HCT116 (cell line): ENCODE results near the gene KRTAP23-1. TPM values are rescaled to one million over a fixed set of nuclear protein-coding genes. Genes with fewer than 3 reads are reported as not detected.

Experiments used
- ATAC-seq: fragments of 200-7000 bp; cut with Tn5 transposase; 2 replicates; pipeline ENCODE4 v1.9.1; 2020; ENCODE audit warnings: mild to moderate bottlenecking, moderate library complexity
- BruUV-seq: library from RNA; stranded (reverse); fragments of 400-500 nt; replicated peaks from 2 replicates; lab custom pipeline; 2021; lab: Mats Ljungman, UMichigan
- CTCF ChIA-PET: fragments of 300-600 bp; sonication (Branson Sonifier 250); formaldehyde crosslinking; loops from one replicate; lab custom pipeline; 2021; ENCODE audit warnings: antibody characterized with exemption; lab: Charles Lee
- POLR2A ChIA-PET: fragments of 300-600, 350-600 bp; sonication (Branson Sonifier 250); formaldehyde crosslinking; loops from one replicate; lab custom pipeline; 2021; ENCODE audit warnings: antibody characterized with exemption; lab: Charles Lee
- RAD21 ChIA-PET, 2 experiments: fragments of 300-600 bp; sonication (Branson Sonifier 250); formaldehyde crosslinking; loops; one replicate each; lab custom pipeline; 2023; ENCODE audit warnings: low total read pairs in 2 of 2; ENCODE audit not compliant: uncharacterized antibody in 2 of 2, unreplicated experiment in 2 of 2, low non-redundant PET in 1 of 2; lab: Charles Lee
- DNase-seq: peaks from one replicate; pipeline ENCODE4 v3.0.0-alpha.2; 2010; ENCODE audit warnings: low read depth, low spot score
- H2AFZ ChIP-seq: fragments of 200-600 bp; shearing (Covaris generic), sonication (generic); 2 replicates; pipeline ENCODE4 v1.6.1; 2017; ENCODE audit warnings: low read depth, mixed run types, mixed read lengths, antibody characterized with exemption, low read length; ENCODE audit not compliant: poor library complexity, severe bottlenecking
- H3K27ac ChIP-seq: 2 replicates; pipeline ENCODE4 v1.5.1; 2012; ENCODE audit warnings: low read depth, low read length
- H3K27me3 ChIP-seq: fragments of 200-600 bp; sonication (generic); 2 replicates; pipeline ENCODE4 v1.6.1; 2016; ENCODE audit warnings: mixed run types, low read length, mixed read lengths; ENCODE audit not compliant: insufficient read depth
- H3K36me3 ChIP-seq, 2 experiments: fragments of 200-500 bp in 1 of 2; fragments of 200-600 bp in 1 of 2; sonication (Bioruptor generic) in 1 of 2; sonication (generic) in 1 of 2; 2 replicates each; pipeline versions ENCODE4 v1.5.1 to v1.6.1; 2014 to 2016; ENCODE audit warnings: low read length in 2 of 2, inconsistent platforms in 1 of 2, mixed read lengths in 1 of 2, mixed run types in 1 of 2; ENCODE audit not compliant: insufficient read depth in 2 of 2, control insufficient read depth in 1 of 2
- H3K4me1 ChIP-seq, 2 experiments: fragments of 200-600 bp in 1 of 2; sonication (generic) in 1 of 2; 2 replicates each; pipeline versions ENCODE4 v1.5.1 to v1.6.1; 2012 to 2017; ENCODE audit warnings: low read length in 2 of 2, inconsistent platforms in 1 of 2, mild to moderate bottlenecking in 1 of 2, mixed read lengths in 1 of 2, mixed run types in 1 of 2, moderate library complexity in 1 of 2; ENCODE audit not compliant: insufficient read depth in 2 of 2, control insufficient read depth in 1 of 2
- H3K4me2 ChIP-seq: fragments of 200-600 bp; sonication (generic); 2 replicates; pipeline ENCODE4 v1.6.1; 2017; ENCODE audit warnings: mixed run types, low read length, mixed read lengths
- H3K4me3 ChIP-seq, 2 experiments: fragments of 200-600 bp in 1 of 2; sonication (generic) in 1 of 2; replicated peaks in 1 of 2; 2 replicates each; pipeline ENCODE4 v1.5.1; 2011 to 2016; ENCODE audit warnings: low read length in 2 of 2, control low read depth in 1 of 2, low read depth in 1 of 2, mild to moderate bottlenecking in 1 of 2, mixed read lengths in 1 of 2, mixed run types in 1 of 2
- H3K79me2 ChIP-seq: fragments of 200-600 bp; sonication (generic); 2 replicates; pipeline ENCODE4 v1.6.1; 2017; ENCODE audit warnings: mild to moderate bottlenecking, mixed run types, low read length, moderate library complexity, mixed read lengths; ENCODE audit not compliant: insufficient read depth
- H3K9ac ChIP-seq: fragments of 200-600 bp; sonication (generic); 2 replicates; pipeline ENCODE4 v1.6.1; 2016; ENCODE audit warnings: low read length, mixed read lengths
- H3K9me2 ChIP-seq: fragments of 200-600 bp; sonication (generic), shearing (Covaris generic); 2 replicates; pipeline ENCODE4 v1.6.1; 2017; ENCODE audit warnings: mixed run types, mild to moderate bottlenecking, moderate library complexity; ENCODE audit not compliant: insufficient read depth
- H3K9me3 ChIP-seq, 2 experiments: fragments of 200-500 bp in 1 of 2; fragments of 200-600 bp in 1 of 2; sonication (Bioruptor generic) in 1 of 2; sonication (generic) in 1 of 2; 2 replicates each; pipeline ENCODE4 v1.6.1; 2014 to 2017; ENCODE audit warnings: low read length in 2 of 2, mixed read lengths in 2 of 2, inconsistent platforms in 1 of 2, low read depth in 1 of 2, mild to moderate bottlenecking in 1 of 2, mixed run types in 1 of 2, moderate library complexity in 1 of 2; ENCODE audit not compliant: control insufficient read depth in 1 of 2, insufficient read depth in 1 of 2
- H4K20me1 ChIP-seq: fragments of 200-600 bp; sonication (generic), shearing (Covaris generic); 2 replicates; pipeline ENCODE4 v1.6.1; 2017; ENCODE audit warnings: mixed run types, mild to moderate bottlenecking, moderate library complexity; ENCODE audit not compliant: insufficient read depth
- CBX3 ChIP-seq: IDR thresholded peaks from 2 replicates; pipeline ENCODE4 v1.6.1; 2012; ENCODE audit warnings: low read depth
- EGR1 ChIP-seq: IDR thresholded peaks from 2 replicates; pipeline ENCODE4 v1.6.1; 2012; ENCODE audit warnings: low read depth
- ELF1 ChIP-seq: IDR thresholded peaks from 2 replicates; pipeline ENCODE4 v1.6.1; 2012; ENCODE audit warnings: low read depth, borderline replicate concordance
- EZH2 ChIP-seq: fragments of 200-600 bp; sonication (generic); IDR thresholded peaks from 2 replicates; pipeline ENCODE4 v1.6.1; 2017; ENCODE audit warnings: antibody characterized with exemption, mixed run types
- EZH2phosphoT487 ChIP-seq: fragments of 200-600 bp; IDR thresholded peaks from 2 replicates; pipeline ENCODE4 v1.6.1; 2018; ENCODE audit warnings: antibody characterized with exemption, borderline replicate concordance
- FOSL1 ChIP-seq: IDR thresholded peaks from 2 replicates; pipeline ENCODE4 v1.6.1; 2012; ENCODE audit warnings: low read depth
- JUND ChIP-seq: IDR thresholded peaks from 2 replicates; pipeline ENCODE4 v1.6.1; 2012
- POLR2A ChIP-seq: IDR thresholded peaks from 2 replicates; pipeline ENCODE4 v1.7.0; 2011; ENCODE audit warnings: borderline replicate concordance; ENCODE audit not compliant: insufficient read depth, insufficient read length; ENCODE audit errors: extremely low read depth
- POLR2AphosphoS5 ChIP-seq: IDR thresholded peaks from 2 replicates; pipeline ENCODE4 v1.6.1; 2011; ENCODE audit warnings: mild to moderate bottlenecking, low read depth, low read length, moderate library complexity
- RAD21 ChIP-seq: IDR thresholded peaks from 2 replicates; pipeline ENCODE4 v1.6.1; 2012; ENCODE audit warnings: low read depth, mild to moderate bottlenecking
- SIN3A ChIP-seq: IDR thresholded peaks from 2 replicates; pipeline ENCODE4 v1.6.1; 2012; ENCODE audit warnings: low read depth
- SP1 ChIP-seq: IDR thresholded peaks from 2 replicates; pipeline ENCODE4 v1.6.1; 2012; ENCODE audit warnings: low read depth
- SRF ChIP-seq: IDR thresholded peaks from 2 replicates; pipeline ENCODE4 v1.6.1; 2012; ENCODE audit warnings: low read depth
- YY1 ChIP-seq: IDR thresholded peaks from 2 replicates; pipeline ENCODE4 v1.6.1; 2011; ENCODE audit warnings: low read length, low read depth, moderate library complexity, mild to moderate bottlenecking; ENCODE audit not compliant: insufficient replicate concordance; ENCODE audit errors: extremely low read depth
- ZFX ChIP-seq: fragments of 450-650 bp; IDR thresholded peaks from 2 replicates; pipeline ENCODE4 v1.6.1; 2017
- ZNF274 ChIP-seq: fragments of 200-500 bp; sonication (Bioruptor generic); IDR thresholded peaks from 2 replicates; pipeline ENCODE4 v1.6.1; 2014; ENCODE audit warnings: mild to moderate bottlenecking, low read depth, low read length, inconsistent platforms
- intact Hi-C: fragments of 100-400 bp; cut with micrococcal nuclease; formaldehyde crosslinking; loops from 2 replicates; pipeline ENCODE4 v1.10.0; 2022
- total RNA-seq: library from RNA; stranded (reverse); gene quantifications from one replicate; pipeline ENCODE4 v1.2.1, GENCODE V29; 2021; ENCODE audit not compliant: unreplicated experiment
- TF ChIP-seq, protein P1 (sequence below): IDR thresholded peaks from 2 replicates; pipeline ENCODE4 v1.6.1; 2012
- TF ChIP-seq, protein P2 (sequence below): IDR thresholded peaks from 2 replicates; pipeline ENCODE4 v1.6.1; 2012
- TF ChIP-seq, protein P3 (sequence below), 3 experiments: fragments of 200-600 bp in 1 of 3; sonication (generic) in 1 of 3; IDR thresholded peaks in 2 of 3; conservative IDR thresholded peaks in 1 of 3; 2 replicates each; pipeline ENCODE4 v1.5.1; 2012 to 2017; ENCODE audit warnings: low read depth in 2 of 3, low read length in 2 of 3, antibody characterized with exemption in 1 of 3, borderline replicate concordance in 1 of 3, control low read depth in 1 of 3, mild to moderate bottlenecking in 1 of 3, mixed read lengths in 1 of 3, mixed run types in 1 of 3, moderate library complexity in 1 of 3; ENCODE audit not compliant: insufficient read depth in 1 of 3

The KRTAP23-1 gene
- total RNA-seq, 1 experiment from 2014 or later = not detected

DNA sequence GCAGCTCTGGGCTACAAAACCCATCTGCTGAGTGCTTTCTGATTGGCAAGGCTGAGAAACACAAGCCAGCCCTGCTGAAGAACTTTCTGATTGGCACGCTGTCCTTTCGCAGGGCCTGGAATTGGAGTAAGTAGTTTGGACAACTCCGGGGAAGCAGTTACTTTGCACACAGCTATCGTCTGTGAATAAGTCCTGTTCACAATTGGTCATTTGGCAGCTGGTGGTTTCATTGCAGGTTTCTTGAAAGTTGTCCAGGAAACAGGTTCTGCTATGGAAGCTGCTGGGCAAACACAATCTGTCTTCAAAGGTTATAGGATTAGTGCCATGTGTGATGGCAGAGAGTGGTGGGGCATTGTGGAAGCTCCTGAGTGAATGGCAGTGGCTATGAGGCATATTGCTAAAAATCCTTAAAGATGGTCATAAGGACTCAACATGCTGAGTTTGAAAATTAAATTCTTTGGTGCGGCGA, 11.1 kb downstream of the KRTAP23-1 start, which contains the start of gene KRTAP27-1:
KRTAP27-1 (minus strand) TSS at position 419 of the 469 bp plus-strand sequence; CDS start at position 393, 26 bp downstream.
- H3K27me3 ChIP-seq = no peaks in the 10 kb centered on the region
- no peaks in the 10 kb centered on the region for H3K79me2 ChIP-seq
- H3K36me3 ChIP-seq = no peaks in the 10 kb centered on the region
- no peak within 1 kb of the TSS for H3K4me3 ChIP-seq
- no peaks in the 10 kb centered on the region for H4K20me1 ChIP-seq
- peaks cover 5 to 26% of the 10 kb centered on the region in 2 experiments; a peak in 2 of 4 replicates for H3K9me3 ChIP-seq
- ChIA-PET RAD21 (no interaction called here), CTCF (no interaction called here)
- no peak for ATAC-seq
- no TSS peak for BruUV-seq
- H3K4me2 ChIP-seq = no peak within 1 kb of the TSS
- no peak within 1 kb of the TSS for H3K27ac ChIP-seq
- no peak for TF ChIP-seq POLR2AphosphoS5
- TF ChIP-seq YY1 = no peak
- no peak for TF ChIP-seq SRF
- no peak for TF ChIP-seq SP1
- TF ChIP-seq, protein P1, sequence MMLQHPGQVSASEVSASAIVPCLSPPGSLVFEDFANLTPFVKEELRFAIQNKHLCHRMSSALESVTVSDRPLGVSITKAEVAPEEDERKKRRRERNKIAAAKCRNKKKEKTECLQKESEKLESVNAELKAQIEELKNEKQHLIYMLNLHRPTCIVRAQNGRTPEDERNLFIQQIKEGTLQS = no peak
- TF ChIP-seq RAD21 = no peak
- TF ChIP-seq EZH2 = no peak
- no peak for TF ChIP-seq ELF1
- no peak for TF ChIP-seq EGR1
- TF ChIP-seq, all 23 proteins: peak for 0
- POLR2A ChIA-PET = no interaction called here
- intact Hi-C loops = no loop called here
- Histone ChIP-seq H3K9ac (no peak within 1 kb of the TSS), H2AFZ (no peak within 1 kb of the TSS), H3K9me2 (no peaks in the 10 kb centered on the region), H3K4me1 (no peaks in the 10 kb centered on the region)
- DNase-seq = no peak

DNA sequence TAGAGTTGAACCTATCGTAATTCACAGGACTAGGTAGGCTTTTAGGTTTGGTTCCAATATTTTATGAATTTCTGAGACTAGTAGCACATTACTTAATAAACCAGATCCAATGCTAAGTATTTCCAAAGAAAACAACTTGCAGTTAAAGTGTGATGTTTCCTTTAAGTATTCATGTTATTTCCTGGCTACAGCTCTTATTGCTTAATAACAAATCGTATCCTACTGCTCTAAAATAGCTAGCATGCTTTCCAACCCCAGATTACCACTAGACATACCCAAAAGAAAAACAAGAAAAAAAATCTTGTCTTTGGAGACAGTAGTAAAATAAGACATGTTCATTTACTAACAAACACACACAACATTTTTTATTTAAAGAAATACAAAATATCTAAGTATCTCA, 11.8 kb downstream of the KRTAP23-1 start:
- no peak for TF ChIP-seq CBX3
- TF ChIP-seq, protein P2, sequence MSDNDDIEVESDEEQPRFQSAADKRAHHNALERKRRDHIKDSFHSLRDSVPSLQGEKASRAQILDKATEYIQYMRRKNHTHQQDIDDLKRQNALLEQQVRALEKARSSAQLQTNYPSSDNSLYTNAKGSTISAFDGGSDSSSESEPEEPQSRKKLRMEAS = no peak
- no peak for TF ChIP-seq ZFX
- TF ChIP-seq POLR2A = no peak
- no peak for TF ChIP-seq SIN3A
- no peak for TF ChIP-seq RAD21
- TF ChIP-seq FOSL1 = no peak
- TF ChIP-seq SRF = no peak
- no peak for TF ChIP-seq EZH2phosphoT487
- TF ChIP-seq ZNF274 = no peak
- TF ChIP-seq, protein P1 = no peak
- no peak for TF ChIP-seq JUND
- TF ChIP-seq, protein P3, sequence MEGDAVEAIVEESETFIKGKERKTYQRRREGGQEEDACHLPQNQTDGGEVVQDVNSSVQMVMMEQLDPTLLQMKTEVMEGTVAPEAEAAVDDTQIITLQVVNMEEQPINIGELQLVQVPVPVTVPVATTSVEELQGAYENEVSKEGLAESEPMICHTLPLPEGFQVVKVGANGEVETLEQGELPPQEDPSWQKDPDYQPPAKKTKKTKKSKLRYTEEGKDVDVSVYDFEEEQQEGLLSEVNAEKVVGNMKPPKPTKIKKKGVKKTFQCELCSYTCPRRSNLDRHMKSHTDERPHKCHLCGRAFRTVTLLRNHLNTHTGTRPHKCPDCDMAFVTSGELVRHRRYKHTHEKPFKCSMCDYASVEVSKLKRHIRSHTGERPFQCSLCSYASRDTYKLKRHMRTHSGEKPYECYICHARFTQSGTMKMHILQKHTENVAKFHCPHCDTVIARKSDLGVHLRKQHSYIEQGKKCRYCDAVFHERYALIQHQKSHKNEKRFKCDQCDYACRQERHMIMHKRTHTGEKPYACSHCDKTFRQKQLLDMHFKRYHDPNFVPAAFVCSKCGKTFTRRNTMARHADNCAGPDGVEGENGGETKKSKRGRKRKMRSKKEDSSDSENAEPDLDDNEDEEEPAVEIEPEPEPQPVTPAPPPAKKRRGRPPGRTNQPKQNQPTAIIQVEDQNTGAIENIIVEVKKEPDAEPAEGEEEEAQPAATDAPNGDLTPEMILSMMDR (IDR thresholded peaks at IDR 0.05 in 2 of 3, conservative IDR thresholded peaks at IDR 0.05 in 1 of 3; ENCODE audit: borderline replicate concordance in 1 of 3, insufficient read depth in 1 of 3, low read depth in 2 of 3, low read length in 2 of 3) = no peak
- no peak for DNase-seq
- CTCF ChIA-PET = no interaction called here
- no peaks in the 10 kb centered on the region for H3K36me3 ChIP-seq
- H2AFZ ChIP-seq = no peak overlapping the region
- RAD21 ChIA-PET = no interaction called here
- intact Hi-C loops = no loop called here
- no peak overlapping the region for H3K27ac ChIP-seq
- BruUV-seq = no TSS peak
- no peaks in the 10 kb centered on the region for H3K9me2 ChIP-seq
- no peak overlapping the region for H3K9ac ChIP-seq
- no peak for ATAC-seq
- H3K9me3 ChIP-seq = peaks cover 5 to 19% of the 10 kb centered on the region in 2 experiments; a peak in 2 of 4 replicates
- no peaks in the 10 kb centered on the region for H3K27me3 ChIP-seq
- no peaks in the 10 kb centered on the region for H3K79me2 ChIP-seq
- H3K4me2 ChIP-seq = no peak overlapping the region
- no peaks in the 10 kb centered on the region for H3K4me1 ChIP-seq
- POLR2A ChIA-PET = no interaction called here
- H4K20me1 ChIP-seq = no peaks in the 10 kb centered on the region
- no peak overlapping the region for H3K4me3 ChIP-seq
